Peyer's patch (tissue), 4 donors: ENCODE data around the gene VWF.

Source experiments
- CTCF ChIP-seq, 6 experiments: fragments of 450-650 bp in 4 of 6; fragments of 200-600 bp in 2 of 6; sonication (generic) in 1 of 6; IDR thresholded peaks; one replicate each; pipeline ENCODE4 v1.5.1; 2017 to 2019; ENCODE audit warnings: antibody characterized with exemption in 6 of 6, mild to moderate bottlenecking in 3 of 6, moderate library complexity in 1 of 6
- POLR2A ChIP-seq, 2 donors: fragments of 450-650 bp; IDR thresholded peaks; one replicate each; pipeline ENCODE4 v1.5.1; 2017; ENCODE audit warnings: antibody characterized with exemption in 2 of 2, mild to moderate bottlenecking in 2 of 2, moderate library complexity in 2 of 2

GRCh38 chr12:6033546-6033945 is 90.9 kb downstream of the VWF start:
- TF ChIP-seq CTCF (IDR thresholded peaks at IDR 0.05), result no peak
- no peak for TF ChIP-seq POLR2A (IDR thresholded peaks at IDR 0.05)
